Measurements from ENCODE around the gene KLK15.
"Not testable (repeated sequence)": the region's sequence is repeated elsewhere in the genome, so short reads cannot be mapped to it uniquely, and the experiment has no call there.

Gene KLK15

GRCh38 chr19:50796128-50796633, 37.2 kb downstream of the KLK15 start:
- DNase-seq (ENCODE audit: low spot score): peak; percentile 46

- DNase-seq (ENCODE audit: low spot score): peak; percentile 29
Observed at GRCh38 chr19:50795664-50796073, 37.7 kb downstream of the KLK15 start.

DNA sequence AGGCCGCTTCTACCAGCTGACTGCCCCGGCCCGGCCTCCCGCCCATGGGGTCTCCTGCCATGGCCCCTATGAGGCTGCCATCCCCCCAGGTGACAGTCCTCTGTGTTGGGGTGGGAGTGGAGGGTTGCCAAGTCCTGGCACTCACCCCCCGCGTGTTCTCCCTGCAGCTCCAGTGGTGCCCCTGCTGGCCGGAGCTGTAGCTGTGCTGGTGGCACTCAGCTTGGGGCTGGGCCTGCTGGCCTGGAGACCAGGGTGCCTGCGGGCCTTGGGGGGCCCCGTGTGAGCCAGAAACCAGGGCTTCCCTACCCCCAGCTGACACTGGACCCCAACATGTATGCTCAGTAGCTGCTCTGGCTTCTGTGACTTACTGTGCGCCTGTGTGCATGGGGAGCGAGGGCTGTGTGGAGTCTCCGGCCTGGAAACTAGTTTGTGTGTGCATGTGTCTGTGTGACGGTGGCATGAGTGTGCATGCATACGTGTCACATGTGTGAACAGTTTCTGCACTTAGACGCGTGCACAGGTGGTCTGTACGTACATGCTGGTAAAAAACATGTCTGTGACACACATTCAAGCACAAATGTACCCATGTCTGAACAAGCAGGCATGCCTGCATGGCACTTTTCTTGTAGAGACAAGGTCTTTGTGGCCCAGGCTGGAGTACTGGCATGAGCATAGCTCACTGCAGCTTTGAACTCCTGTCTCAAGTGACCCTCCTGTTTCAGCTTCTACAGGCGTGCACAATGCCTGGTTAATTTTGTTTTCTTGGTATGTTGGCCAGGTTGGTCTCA, 38.3 kb downstream of the KLK15 start:
- peak; percentile 57 for DNase-seq (ENCODE audit: low spot score)

DNA sequence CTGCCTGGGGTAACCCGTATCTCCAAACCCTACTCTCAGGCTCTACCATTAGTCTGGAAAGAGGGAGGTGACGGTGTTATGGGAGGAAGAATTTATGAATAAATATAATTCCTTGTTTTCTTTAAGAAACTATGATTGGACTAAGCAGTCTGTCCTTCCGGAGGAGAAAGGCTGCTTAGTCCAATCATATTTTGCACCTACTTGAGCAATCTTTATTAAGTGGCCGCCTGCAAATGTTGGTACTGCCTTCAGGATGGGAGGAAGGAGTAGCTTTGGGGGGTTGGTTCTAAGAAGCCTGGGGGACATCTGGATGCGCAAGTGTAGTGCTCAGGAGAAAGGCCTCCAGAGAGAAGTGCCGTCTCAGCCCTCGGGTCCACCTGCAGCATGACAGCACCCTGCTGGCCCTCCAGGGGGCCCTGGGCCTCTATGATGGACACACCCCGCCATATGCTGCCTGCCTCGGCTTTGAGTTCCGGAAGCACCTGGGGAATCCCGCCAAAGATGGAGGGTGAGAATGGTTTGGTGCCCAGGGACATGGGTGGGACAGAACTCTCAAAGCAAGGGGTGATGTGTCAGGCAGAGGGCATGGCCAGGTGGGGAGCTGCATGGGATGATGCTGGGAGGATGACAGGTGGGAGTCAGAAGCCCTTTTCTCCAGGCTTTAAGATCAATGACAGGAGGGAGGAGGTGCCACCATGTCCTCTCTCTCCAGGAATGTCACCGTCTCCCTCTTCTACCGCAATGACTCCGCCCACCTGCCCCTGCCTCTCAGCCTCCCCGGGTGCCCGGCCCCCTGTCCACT, 39.1 kb downstream of the KLK15 start:
- peak; percentile 94 for DNase-seq (ENCODE audit: low spot score)

GRCh38 chr19:50793558-50794065, 39.8 kb downstream of the KLK15 start:
- DNase-seq (ENCODE audit: low spot score): no peak

DNA sequence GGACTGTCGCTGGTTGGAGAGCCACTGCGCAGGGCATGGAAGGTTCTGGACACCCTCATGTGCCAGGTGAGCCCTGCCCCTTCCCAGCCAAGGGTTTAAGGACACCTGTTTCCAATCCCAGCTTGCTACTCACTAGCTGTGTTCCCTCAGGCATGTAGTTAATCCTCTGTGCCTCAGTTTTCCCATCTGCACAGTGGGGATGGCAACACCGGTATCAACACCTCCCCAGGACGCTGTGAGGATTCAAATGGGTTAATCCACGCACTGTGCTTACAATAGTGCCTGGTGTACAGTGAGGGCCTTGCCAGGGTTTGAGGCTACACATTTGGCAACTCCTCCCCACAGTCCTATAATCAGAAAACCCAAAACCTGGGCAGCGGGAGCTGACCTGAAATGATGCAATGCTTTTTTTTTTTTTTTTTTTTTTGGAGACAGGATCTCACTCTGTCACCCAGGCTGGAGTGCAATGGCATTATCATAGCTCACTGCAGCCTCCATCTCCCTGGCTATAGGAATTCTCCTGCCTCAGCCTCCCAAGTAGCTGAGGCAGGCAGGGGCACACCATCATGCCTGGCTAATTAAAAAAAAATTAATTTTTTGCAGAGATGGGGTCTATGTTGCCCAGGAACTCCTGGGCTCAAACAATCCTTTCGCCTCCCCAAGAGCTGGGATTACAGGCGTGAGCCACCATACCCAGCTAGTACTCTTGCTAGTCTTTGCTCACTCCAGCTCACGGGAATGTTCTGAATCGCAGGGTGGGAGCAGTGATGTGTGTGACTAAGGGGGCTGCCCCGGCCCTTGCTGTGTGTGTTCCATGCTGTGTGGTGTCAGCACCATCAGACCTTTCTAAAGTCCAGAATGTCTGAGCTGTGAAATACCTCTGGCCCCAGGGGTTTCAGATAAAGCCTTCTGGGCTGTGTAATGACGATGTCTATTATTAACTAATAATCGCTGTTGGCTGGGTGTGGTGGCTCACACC, 40.8 kb downstream of the KLK15 start:
- no peak for DNase-seq (ENCODE audit: low spot score)

DNA sequence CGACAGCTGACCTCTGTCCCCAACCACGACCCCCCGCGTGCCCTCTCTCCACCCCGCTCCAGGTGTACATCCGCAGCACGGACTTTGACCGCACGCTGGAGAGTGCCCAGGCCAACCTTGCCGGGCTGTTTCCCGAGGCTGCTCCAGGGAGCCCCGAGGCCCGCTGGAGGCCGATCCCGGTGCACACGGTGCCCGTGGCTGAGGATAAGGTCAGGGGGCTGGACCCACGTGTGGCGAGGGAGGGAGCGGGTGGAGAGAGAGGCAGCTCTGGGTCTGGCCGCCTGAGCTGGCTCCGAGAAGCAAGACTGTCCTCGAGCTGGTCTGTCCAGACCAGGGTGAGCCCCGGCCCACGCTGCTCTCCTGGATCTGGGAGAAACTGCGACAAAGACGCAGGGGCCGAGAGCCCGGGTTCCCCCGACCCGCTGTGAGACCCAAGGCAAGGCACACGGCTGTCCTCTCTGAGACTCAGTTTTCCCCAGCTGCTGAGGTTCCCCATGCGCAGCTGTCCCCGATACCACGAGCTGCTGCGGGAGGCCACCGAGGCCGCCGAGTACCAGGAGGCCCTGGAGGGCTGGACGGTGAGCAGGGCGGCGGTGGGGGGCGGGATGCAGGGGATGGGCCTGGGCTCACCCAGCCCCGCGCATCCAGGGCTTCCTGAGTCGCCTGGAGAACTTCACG, 41.6 kb downstream of the KLK15 start:
- no peak for DNase-seq (ENCODE audit: low spot score)

DNA sequence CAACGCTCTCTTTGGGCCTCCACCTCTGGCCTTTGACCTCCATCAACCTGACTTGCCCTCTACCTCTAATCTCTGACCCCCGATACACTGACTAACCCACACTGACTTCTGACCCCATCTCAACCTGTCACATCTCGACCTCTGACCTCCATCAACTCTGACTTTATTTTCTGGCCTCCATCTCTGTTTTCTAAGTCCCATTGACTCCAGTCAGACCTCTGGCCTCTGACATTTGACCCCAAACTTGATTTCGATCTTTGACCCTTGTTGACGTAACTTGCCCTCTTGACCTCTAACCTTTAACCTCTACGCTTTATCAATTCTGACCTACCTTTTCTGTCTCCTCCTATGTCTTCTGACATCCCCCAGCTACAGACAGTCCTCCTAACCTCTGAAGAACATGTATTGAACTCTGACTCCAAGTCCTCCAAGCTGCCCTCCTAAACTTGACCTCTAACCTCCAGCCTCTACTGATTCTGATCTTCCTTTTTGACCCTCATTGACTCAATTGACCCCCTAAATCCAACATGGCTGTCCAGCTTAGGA, 42.4 kb downstream of the KLK15 start:
- DNase-seq (ENCODE audit: low spot score): no peak

GRCh38 chr19:50790396-50790795, 43.0 kb downstream of the KLK15 start, which contains the start of gene ACP4:
ACP4 (plus strand) TSS chr19:50790415; CDS start chr19:50790415, 0 bp downstream.
- no peak for DNase-seq (ENCODE audit: low spot score)

GRCh38 chr19:50785329-50785728, 48.0 kb downstream of the KLK15 start:
- DNase-seq (ENCODE audit: low spot score): no peak

GRCh38 chr19:50784710-50785109, 48.7 kb downstream of the KLK15 start:
- no peak for DNase-seq (ENCODE audit: low spot score)

DNA sequence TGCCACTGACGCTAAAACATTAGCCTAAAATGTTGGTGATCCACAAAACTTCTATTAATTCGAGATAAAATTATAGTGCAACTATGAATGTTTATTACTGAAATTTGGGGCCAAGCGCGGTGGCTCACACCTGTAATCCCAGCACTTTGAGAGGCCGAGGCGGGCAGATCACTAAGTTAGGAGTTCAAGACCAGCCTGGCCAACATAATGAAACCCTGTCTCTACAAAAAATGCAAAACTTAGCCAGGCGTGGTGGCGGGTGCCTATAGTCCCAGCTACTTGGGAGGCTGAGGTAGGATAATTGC, 49.6 kb downstream of the KLK15 start:
- DNase-seq (ENCODE audit: low spot score): not testable (repeated sequence)

GRCh38 chr19:50780753-50781435, 52.5 kb downstream of the KLK15 start:
- DNase-seq (ENCODE audit: low spot score): no peak

DNA sequence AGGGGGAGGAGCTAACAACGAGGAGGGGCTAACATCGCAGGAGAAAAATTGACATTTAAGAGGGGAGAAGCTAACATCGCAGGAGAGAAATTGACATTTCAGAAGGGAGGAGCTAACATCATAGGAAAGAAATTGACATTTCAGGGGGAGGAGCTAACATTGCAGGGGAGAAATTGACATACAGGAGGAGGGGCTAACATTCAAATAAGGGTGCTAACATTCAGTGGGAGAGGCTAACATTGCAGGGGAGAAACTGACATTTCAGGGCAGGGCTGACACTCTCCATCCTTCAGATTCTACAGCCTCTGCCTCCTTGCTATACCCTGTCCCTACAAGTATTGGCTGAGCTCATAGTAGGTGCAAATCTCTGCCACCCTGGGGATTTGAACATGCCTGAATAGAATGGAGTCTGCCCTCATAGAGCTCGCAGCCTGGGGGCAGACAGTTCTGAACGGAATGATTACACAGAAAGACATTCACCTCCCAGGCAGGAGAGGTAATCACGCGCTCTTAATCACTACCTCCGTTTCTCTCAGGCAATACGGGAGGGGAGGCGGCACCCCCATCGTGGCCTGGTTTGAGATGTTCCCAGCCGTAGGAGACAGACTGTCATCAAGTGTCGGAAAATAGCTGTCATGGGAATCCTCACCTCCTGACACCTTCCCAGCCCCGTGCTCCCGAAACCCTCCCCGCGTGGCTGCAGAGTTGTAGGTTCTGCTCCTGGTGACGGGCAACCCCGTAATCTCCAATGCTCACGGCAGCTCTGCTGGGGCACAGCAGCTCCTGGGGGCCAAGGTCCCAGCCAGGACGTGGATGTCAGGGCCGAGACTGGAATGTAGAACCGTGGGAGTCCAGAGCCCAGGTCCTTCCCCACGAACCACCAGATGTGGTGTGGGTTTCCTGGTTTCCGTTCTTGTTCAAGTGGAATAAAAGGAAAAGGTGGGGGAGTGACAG, 53.6 kb downstream of the KLK15 start:
- peak; percentile 39 for DNase-seq (ENCODE audit: low spot score)

GRCh38 chr19:50778906-50779430, 54.4 kb downstream of the KLK15 start:
- no peak for DNase-seq (ENCODE audit: low spot score)

DNA sequence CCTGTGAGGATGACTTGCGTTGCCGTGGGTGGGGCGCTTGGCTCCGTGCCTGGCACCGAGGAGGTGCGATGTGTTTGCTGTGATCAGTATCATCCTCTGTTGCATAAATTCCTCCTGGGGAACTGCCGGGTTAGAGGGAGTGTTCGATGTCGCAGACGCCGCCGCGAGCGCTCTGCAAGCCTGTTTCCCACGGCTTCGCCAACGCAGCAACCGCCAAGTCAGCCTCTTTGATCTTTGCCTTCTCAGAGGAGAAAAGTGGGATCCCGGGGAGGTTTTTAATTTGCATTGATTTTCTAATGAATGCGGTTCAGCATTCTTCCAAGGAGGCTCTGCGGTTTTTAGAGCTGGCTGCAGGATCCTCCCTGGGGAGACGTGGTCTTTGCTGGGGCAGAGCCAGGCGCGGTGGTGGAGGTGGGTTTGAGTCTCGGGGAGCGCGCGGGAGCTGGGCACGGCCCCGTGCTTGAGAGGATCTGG, 55.5 kb downstream of the KLK15 start:
- peak; percentile 83 for DNase-seq (ENCODE audit: low spot score)

- DNase-seq (ENCODE audit: low spot score): no peak
Observed at GRCh38 chr19:50777261-50777660, 56.1 kb downstream of the KLK15 start.

GRCh38 chr19:50776131-50776530, 57.2 kb downstream of the KLK15 start:
- no peak for DNase-seq (ENCODE audit: low spot score)

Data from SW480 (cell line).